Activated T-cell treated with anti-CD3 and anti-CD28 coated beads for 1 hour (primary cell): ENCODE measurements around the gene CDK9.
A peak's percentile ranks its signal among the peaks of the same experiment; 100 is the strongest.

ENCODE experiments used
- DNase-seq: peaks from one replicate; pipeline ENCODE4 v3.0.0-alpha.2; 2020; ENCODE audit warnings: low read depth

CDK9 gene

GRCh38 chr9:127761491-127761956 is 24.3 kb upstream of the CDK9 start:
- DNase-seq: no peak

- DNase-seq: no peak
Measured at GRCh38 chr9:127762111-127762676, 23.6 kb upstream of the CDK9 start.

- peak; percentile 18 for DNase-seq
Measured at GRCh38 chr9:127763918-127764384, 21.9 kb upstream of the CDK9 start.

- DNase-seq: no peak
Measured at GRCh38 chr9:127765418-127765817, 20.4 kb upstream of the CDK9 start.

GRCh38 chr9:127767410-127767809 is 18.4 kb upstream of the CDK9 start:
- no peak for DNase-seq

GRCh38 chr9:127767909-127768331 is 17.9 kb upstream of the CDK9 start:
- no peak for DNase-seq

GRCh38 chr9:127768698-127769097 is 17.1 kb upstream of the CDK9 start:
- DNase-seq: no peak

- DNase-seq: no peak
Measured at GRCh38 chr9:127769101-127769500, 16.7 kb upstream of the CDK9 start.

GRCh38 chr9:127769929-127770582 is 15.8 kb upstream of the CDK9 start:
- no peak for DNase-seq

GRCh38 chr9:127770583-127770904 is 15.3 kb upstream of the CDK9 start:
- no peak for DNase-seq

- DNase-seq: peak; percentile 92
Measured at GRCh38 chr9:127770905-127771569, 14.8 kb upstream of the CDK9 start.

- no peak for DNase-seq
Measured at GRCh38 chr9:127771570-127772189, 14.2 kb upstream of the CDK9 start.

GRCh38 chr9:127772603-127773002 is 13.2 kb upstream of the CDK9 start:
- DNase-seq: no peak

- no peak for DNase-seq
Measured at GRCh38 chr9:127773272-127773671, 12.6 kb upstream of the CDK9 start.

- DNase-seq: no peak
Measured at GRCh38 chr9:127773981-127774380, 11.9 kb upstream of the CDK9 start.

GRCh38 chr9:127776195-127776923 is 9.5 kb upstream of the CDK9 start:
- peak; percentile 66 for DNase-seq

GRCh38 chr9:127776924-127777289 is 8.9 kb upstream of the CDK9 start:
- no peak for DNase-seq

GRCh38 chr9:127777368-127777980 is 8.4 kb upstream of the CDK9 start:
- DNase-seq: no peak

- DNase-seq: peak; percentile 30
Measured at GRCh38 chr9:127778280-127779135, 7.3 kb upstream of the CDK9 start, which contains the start of gene SH2D3C. SH2D3C (minus strand) TSS chr9:127778666; CDS start chr9:127778627, 39 bp downstream.

GRCh38 chr9:127779136-127779981 is 6.5 kb upstream of the CDK9 start:
- DNase-seq: peak; percentile 31
